Measurements from ENCODE around the gene PLD2.

PLD2 gene

GRCh38 chr17:4852567-4853207 lies 45.7 kb downstream of the PLD2 start:
- no peaks in the 10 kb centered on the region for H3K4me1 ChIP-seq (ENCODE audit: low read length)
- no peak overlapping the region for H3K4me2 ChIP-seq (ENCODE audit: low read depth, low read length)
- H3K36me3 ChIP-seq (replicated peaks; ENCODE audit: insufficient read depth, low read length), result no peaks in the 10 kb centered on the region
- no peaks in the 10 kb centered on the region for H4K20me1 ChIP-seq (ENCODE audit: insufficient read depth, low read length)
- no peaks in the 10 kb centered on the region for H3K9me3 ChIP-seq (replicated peaks; ENCODE audit: insufficient read depth, low read length)
- no peaks in the 10 kb centered on the region for H3F3A ChIP-seq (ENCODE audit: insufficient read depth, low read length)
- H3K9me2 ChIP-seq (replicated peaks; ENCODE audit: insufficient read depth, low read length), result no peaks in the 10 kb centered on the region
- TF ChIP-seq EZH2 (optimal IDR thresholded peaks at IDR 0.05; ENCODE audit: low read depth, low read length) (no peak), CTCF (IDR thresholded peaks at IDR 0.05; ENCODE audit: low read length) (no peak), EZH2phosphoT487 (IDR thresholded peaks at IDR 0.05; ENCODE audit: low read length) (no peak)
- no peak overlapping the region for H3K4me3 ChIP-seq (ENCODE audit: low read length)
- no peak for DNase-seq
- no peak overlapping the region for H3K9ac ChIP-seq (ENCODE audit: low read length)
- H3K79me2 ChIP-seq (ENCODE audit: low read length), result peaks cover 38% of the 10 kb centered on the region
- no peak overlapping the region for H2AFZ ChIP-seq (ENCODE audit: low read length)
- H3K27me3 ChIP-seq (replicated peaks; ENCODE audit: insufficient read depth, low read length), result no peaks in the 10 kb centered on the region
- H3K27ac ChIP-seq (ENCODE audit: low read length), result no peak overlapping the region

GRCh38 chr17:4853208-4853671 lies 46.3 kb downstream of the PLD2 start:
- no peaks in the 10 kb centered on the region for H3K36me3 ChIP-seq (replicated peaks; ENCODE audit: insufficient read depth, low read length)
- H3K9me3 ChIP-seq (replicated peaks; ENCODE audit: insufficient read depth, low read length), result no peaks in the 10 kb centered on the region
- no peaks in the 10 kb centered on the region for H3F3A ChIP-seq (ENCODE audit: insufficient read depth, low read length)
- peaks cover 38% of the 10 kb centered on the region for H3K79me2 ChIP-seq (ENCODE audit: low read length)
- no peak overlapping the region for H3K4me3 ChIP-seq (ENCODE audit: low read length)
- no peaks in the 10 kb centered on the region for H4K20me1 ChIP-seq (ENCODE audit: insufficient read depth, low read length)
- H3K4me1 ChIP-seq (ENCODE audit: low read length), result no peaks in the 10 kb centered on the region
- DNase-seq, result no peak
- no peak overlapping the region for H3K27ac ChIP-seq (ENCODE audit: low read length)
- no peak for TF ChIP-seq CTCF (IDR thresholded peaks at IDR 0.05; ENCODE audit: low read length)
- TF ChIP-seq EZH2phosphoT487 (IDR thresholded peaks at IDR 0.05; ENCODE audit: low read length), result no peak
- no peak overlapping the region for H2AFZ ChIP-seq (ENCODE audit: low read length)
- H3K9me2 ChIP-seq (replicated peaks; ENCODE audit: insufficient read depth, low read length), result no peaks in the 10 kb centered on the region
- no peaks in the 10 kb centered on the region for H3K27me3 ChIP-seq (replicated peaks; ENCODE audit: insufficient read depth, low read length)
- no peak overlapping the region for H3K4me2 ChIP-seq (ENCODE audit: low read depth, low read length)
- no peak overlapping the region for H3K9ac ChIP-seq (ENCODE audit: low read length)

GRCh38 chr17:4854111-4854681 lies 47.2 kb downstream of the PLD2 start:
- Histone ChIP-seq H3K4me1 (ENCODE audit: low read length) (no peaks in the 10 kb centered on the region), H3K79me2 (ENCODE audit: low read length) (peaks cover 31% of the 10 kb centered on the region), H3K4me3 (ENCODE audit: low read length) (no peak overlapping the region), H3K27ac (ENCODE audit: low read length) (no peak overlapping the region), H2AFZ (ENCODE audit: low read length) (no peak overlapping the region), H3K36me3 (replicated peaks; ENCODE audit: insufficient read depth, low read length) (no peaks in the 10 kb centered on the region), H3F3A (ENCODE audit: insufficient read depth, low read length) (no peaks in the 10 kb centered on the region), H3K9ac (ENCODE audit: low read length) (no peak overlapping the region), H3K9me3 (replicated peaks; ENCODE audit: insufficient read depth, low read length) (no peaks in the 10 kb centered on the region), H3K9me2 (replicated peaks; ENCODE audit: insufficient read depth, low read length) (no peaks in the 10 kb centered on the region), H3K27me3 (replicated peaks; ENCODE audit: insufficient read depth, low read length) (no peaks in the 10 kb centered on the region), H4K20me1 (ENCODE audit: insufficient read depth, low read length) (no peaks in the 10 kb centered on the region), H3K4me2 (ENCODE audit: low read depth, low read length) (no peak overlapping the region)
- no peak for DNase-seq
- TF ChIP-seq EZH2 (optimal IDR thresholded peaks at IDR 0.05; ENCODE audit: low read depth, low read length) (no peak), CTCF (IDR thresholded peaks at IDR 0.05; ENCODE audit: low read length) (no peak), EZH2phosphoT487 (IDR thresholded peaks at IDR 0.05; ENCODE audit: low read length) (no peak)
